Sciatic nerve (tissue), 2 donors: ENCODE data around the gene DCTN1. TPM values are rescaled to one million over a fixed set of nuclear protein-coding genes. Genes with fewer than 3 reads are reported as not detected.

Experiments
- ATAC-seq: fragments of 200-7000 bp; cut with Tn5 transposase; one replicate; pipeline ENCODE4 v1.9.1; 2020; ENCODE audit warnings: mild to moderate bottlenecking, moderate library complexity
- DNase-seq: peaks from one replicate; pipeline ENCODE4 v3.0.0-alpha.2; 2020; ENCODE audit warnings: low spot score
- intact Hi-C: fragments of 100-400 bp; cut with DNase I; formaldehyde crosslinking; loops from one replicate; pipeline ENCODE4 v1.14.2; 2022
- total RNA-seq: library from RNA; stranded (reverse); fragmentation: NEBNext Ultra II Directional; extraction: Animal tissue kit (Norgen Biotek cat#: 25700); gene quantifications from one replicate; pipeline ENCODE4 v1.2.1, GENCODE V29; 2021
- donor health status: DM: no; HTN: no; CAD: no.
- donor health status: DM: no; HTN: no; CAD: no.

The DCTN1 gene
- total RNA-seq, 1 donor from 2014 or later = 146 TPM

- ATAC-seq (no peak), DNase-seq (no peak)
- intact Hi-C loops = no loop called here
Observed at GRCh38 chr2:74333896-74334586, 46.1 kb downstream of the DCTN1 start.

- ATAC-seq (no peak), DNase-seq (no peak)
- intact Hi-C loops = no loop called here
Observed at GRCh38 chr2:74333175-74333574, 46.9 kb downstream of the DCTN1 start.

- intact Hi-C loops = no loop called here
- no peak for DNase-seq
- ATAC-seq = no peak
Observed at GRCh38 chr2:74332550-74333174, 47.4 kb downstream of the DCTN1 start.

DNA sequence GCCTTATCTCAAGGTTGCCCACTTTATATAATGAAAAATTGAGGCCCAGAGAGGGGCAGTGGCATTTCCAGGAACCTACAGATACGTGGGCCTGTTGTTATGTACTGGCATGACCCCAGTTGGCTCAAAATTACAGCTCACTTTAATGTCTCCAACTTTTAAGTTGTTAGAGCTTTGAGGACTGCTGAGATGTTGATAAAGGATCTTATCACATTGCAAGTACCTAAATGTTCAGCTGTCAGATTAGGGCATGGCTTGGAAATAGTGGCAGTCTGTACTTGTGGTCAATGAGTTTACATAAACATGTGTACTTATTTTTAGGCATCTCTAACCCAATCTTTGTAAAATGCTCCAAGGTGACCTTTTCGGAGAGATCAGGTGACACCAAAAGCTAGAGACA is 51.5 kb downstream of the DCTN1 start:
- intact Hi-C loops = no loop called here
- ATAC-seq = no peak
- DNase-seq = no peak

DNA sequence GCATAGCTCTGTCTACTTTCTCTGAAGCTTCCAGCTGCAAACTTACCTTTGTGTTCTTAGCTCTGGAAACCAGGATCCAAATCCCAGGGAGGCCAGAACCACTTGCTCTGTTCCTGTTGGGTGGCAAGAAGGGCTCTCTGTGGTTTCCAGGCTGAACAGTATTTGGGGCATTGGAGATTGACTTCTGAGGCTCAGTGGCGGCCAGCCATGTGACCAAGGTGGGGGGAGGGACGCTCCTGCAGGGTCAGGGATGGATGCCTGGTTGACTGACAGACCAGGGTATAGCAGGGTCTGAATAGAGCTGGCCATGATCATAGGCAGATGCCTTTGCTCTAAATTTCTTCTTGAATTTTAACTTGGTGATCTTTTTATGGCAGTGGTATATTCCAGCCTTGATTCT is 52.0 kb downstream of the DCTN1 start:
- DNase-seq = no peak
- intact Hi-C loops = no loop called here
- no peak for ATAC-seq

GRCh38 chr2:74327627-74328026 is 52.5 kb downstream of the DCTN1 start:
- intact Hi-C loops = no loop called here
- DNase-seq = no peak
- ATAC-seq = no peak

DNA sequence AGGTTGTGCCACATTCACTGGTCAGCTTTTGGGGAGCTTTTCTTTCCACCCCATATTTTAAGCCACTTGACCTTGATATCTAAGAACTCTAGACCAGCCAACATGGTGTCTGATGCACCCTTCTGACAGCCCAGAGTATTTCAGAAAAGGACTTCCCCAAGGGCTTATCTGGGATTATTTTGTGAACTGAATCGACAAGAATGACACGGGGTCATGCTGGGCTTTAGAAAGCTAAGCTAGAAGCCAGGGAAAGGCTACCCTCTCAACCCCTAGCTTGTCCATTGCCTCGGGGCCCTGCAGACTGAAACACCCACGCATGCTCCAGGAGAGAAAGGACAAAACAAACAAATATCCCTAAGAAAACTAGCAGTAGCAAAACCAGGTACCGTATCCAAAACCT is 52.9 kb downstream of the DCTN1 start:
- ATAC-seq = no peak
- intact Hi-C loops = no loop called here
- DNase-seq = no peak

DNA sequence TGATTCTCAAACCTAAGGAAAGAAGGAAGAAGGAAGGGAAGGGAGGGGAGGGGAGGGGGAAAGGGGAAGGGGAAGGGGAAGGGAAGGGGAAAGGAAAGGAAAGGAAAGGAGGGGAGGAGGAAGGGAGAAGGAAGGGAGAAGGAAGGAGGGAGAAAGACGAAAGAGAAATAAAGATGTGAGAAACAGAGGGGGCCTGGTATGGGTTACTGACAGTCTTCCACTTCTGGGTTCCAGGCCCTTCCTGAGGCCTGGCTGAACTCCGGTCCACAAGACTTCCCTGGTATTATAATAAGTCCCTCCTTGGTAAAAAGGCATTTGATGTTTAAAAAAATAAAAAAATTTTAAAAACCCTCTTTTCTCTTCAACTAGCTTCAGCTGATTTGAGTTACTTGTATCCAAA is 54.3 kb downstream of the DCTN1 start:
- intact Hi-C loops = no loop called here
- DNase-seq (no peak), ATAC-seq (no peak)

DNA sequence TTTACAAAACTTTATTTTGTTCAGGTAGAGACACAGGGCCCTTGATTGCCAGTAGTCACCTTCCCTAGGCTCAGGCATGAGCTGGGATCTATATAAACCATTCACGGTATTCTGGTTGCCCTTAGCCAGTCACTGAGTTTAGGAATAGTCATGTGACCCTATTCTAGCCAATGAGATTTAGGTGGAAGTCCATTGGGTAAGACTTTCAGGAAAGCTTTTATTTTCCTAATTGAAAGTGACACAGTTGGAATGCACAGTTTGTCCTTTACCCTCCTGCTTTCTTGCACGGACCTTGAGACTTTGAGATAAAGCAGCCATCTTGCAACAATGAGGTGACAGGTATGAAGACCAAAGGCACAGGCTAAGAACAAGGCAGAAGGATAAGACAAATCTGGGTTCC is 58.4 kb downstream of the DCTN1 start:
- intact Hi-C loops = no loop called here

DNA sequence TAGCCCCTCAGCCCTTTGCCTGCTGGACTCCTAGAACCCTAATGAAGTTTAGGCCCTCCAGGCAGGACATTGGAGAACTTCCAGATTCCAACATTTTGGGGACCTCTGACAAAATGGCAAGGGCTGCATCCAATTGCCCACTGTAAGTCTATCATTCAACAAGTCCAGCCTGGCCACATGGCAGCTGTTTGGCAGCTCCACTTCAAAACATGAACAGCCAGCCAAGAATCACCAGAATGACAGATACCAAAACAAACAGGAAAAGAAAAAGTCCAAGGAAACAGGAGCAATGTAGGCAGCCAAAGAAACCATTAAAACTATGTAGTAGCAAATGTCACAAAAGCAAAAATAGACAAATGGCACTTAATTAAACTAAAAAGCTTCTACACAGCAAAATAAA is 62.4 kb downstream of the DCTN1 start:
- intact Hi-C loops = no loop called here
- ATAC-seq = no peak
- DNase-seq = no peak

More for the DNA sequence above, 58.4 kb downstream of the DCTN1 start:
- DNase-seq (no peak), ATAC-seq (no peak)

DNA sequence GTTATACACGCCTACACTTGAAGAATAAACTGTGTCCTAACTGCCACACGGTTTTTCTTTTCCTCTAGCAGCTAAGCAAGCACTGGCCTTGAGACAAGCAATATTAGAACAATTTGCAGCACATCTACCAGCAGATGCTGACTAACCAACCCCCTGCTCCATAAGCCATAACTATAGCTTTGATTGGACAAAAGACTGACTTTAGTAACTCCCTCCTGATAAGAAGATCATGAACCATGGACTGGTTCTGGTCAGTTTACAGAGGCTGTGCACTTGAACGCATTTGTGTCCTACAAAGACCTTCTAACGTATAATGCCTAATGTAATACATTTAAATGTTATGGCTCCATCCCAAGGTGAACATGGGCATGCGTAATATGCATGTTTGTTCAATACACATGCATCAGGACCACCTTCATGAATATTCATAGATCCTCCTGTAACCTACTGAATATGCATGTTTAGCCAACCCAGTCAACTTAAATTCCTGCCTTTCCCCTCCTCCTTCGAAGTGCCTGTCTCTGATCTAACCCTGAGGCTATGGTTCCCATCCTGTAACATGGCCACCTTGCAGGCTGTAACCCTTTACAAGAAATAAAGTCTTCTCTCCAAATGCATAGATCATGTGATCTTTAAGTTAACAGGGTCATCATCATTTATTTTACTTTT is 63.4 kb downstream of the DCTN1 start:
- ATAC-seq (no peak), DNase-seq (no peak)
- intact Hi-C loops = no loop called here

GRCh38 chr2:74314107-74314506 is 66.0 kb downstream of the DCTN1 start:
- intact Hi-C loops = no loop called here
- ATAC-seq (no peak), DNase-seq (no peak)

DNA sequence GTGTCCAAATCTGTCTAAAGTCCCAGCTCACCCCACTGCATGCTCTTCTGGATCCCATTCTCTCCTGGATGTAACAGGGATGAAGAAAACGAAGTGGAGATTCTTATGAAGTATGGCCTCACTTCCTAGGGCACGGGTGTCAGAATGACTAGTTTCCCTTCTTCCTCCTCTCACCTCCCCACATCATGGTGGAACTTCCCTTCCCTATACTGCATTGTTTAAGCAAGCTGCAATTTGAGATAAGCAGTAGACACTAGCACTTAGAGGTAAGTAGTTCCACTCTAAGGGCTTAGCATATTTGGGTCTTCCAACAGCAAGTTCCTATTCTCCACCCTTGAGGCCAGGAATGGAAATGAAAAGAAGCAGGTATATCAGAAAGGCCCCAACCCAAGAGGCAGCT is 66.6 kb downstream of the DCTN1 start:
- DNase-seq = no peak

DNA sequence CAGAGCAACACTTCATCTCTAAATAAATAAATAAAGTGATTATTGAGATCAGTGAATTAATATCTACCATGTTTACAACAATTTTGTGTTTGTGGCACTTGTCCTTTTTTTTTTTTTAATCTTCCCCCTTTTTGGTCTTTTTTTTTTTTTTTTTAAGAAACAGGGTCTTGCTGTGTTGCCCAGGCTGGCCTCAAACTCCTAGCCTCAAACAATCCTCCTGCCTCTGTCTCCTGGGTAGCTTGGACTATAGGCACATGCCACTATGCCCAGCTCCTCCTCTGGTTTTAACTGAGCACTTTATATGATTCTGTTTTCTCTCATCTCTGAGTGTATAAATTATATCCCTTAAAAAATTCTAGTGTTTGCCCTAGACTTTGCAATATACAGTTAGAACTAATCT is 67.2 kb downstream of the DCTN1 start:
- DNase-seq (no peak), ATAC-seq (no peak)
- intact Hi-C loops = no loop called here

More for the DNA sequence above, 66.6 kb downstream of the DCTN1 start:
- intact Hi-C loops = no loop called here
- no peak for ATAC-seq

Other genes starting within 250 kb of the DCTN1 start
- gene BOLA3, start 232.4 kb downstream of the DCTN1 start, total RNA-seq = 13.0 TPM
- 82.7 TPM for gene MOB1A, start 201.4 kb downstream of the DCTN1 start, total RNA-seq
- gene MTHFD2, start 181.7 kb downstream of the DCTN1 start, total RNA-seq = 18.6 TPM
- 12.6 TPM for gene SLC4A5, start 36.9 kb downstream of the DCTN1 start, total RNA-seq
- 4.4 TPM for gene C2orf81, start 41.3 kb upstream of the DCTN1 start, total RNA-seq
- 14.0 TPM for gene WDR54, start 41.4 kb upstream of the DCTN1 start, total RNA-seq
- 76.0 TPM for gene RTKN, start 61.6 kb upstream of the DCTN1 start, total RNA-seq
- gene INO80B, start 74.8 kb upstream of the DCTN1 start, total RNA-seq = 38.2 TPM
- gene WBP1, start 78.1 kb upstream of the DCTN1 start, total RNA-seq = 68.6 TPM
- gene MOGS, start 85.1 kb upstream of the DCTN1 start, total RNA-seq = 39.5 TPM
- gene MRPL53, start 92.4 kb upstream of the DCTN1 start, total RNA-seq = 54.4 TPM
- gene CCDC142, start 102.7 kb upstream of the DCTN1 start, total RNA-seq = 25.0 TPM
- 22.6 TPM for gene TTC31, start 102.8 kb upstream of the DCTN1 start, total RNA-seq
- gene LBX2, start 119.3 kb upstream of the DCTN1 start, total RNA-seq = 0.53 TPM
- gene PCGF1, start 127.4 kb upstream of the DCTN1 start, total RNA-seq = 13.7 TPM
- not detected for gene TLX2, start 134.1 kb upstream of the DCTN1 start, total RNA-seq
- gene DQX1, start 145.9 kb upstream of the DCTN1 start, total RNA-seq = not detected
- 75.3 TPM for gene AUP1, start 149.4 kb upstream of the DCTN1 start, total RNA-seq
- 34.5 TPM for gene HTRA2, start 149.6 kb upstream of the DCTN1 start, total RNA-seq
- gene LOXL3, start 173.6 kb upstream of the DCTN1 start, total RNA-seq = 9.2 TPM
- gene DOK1, start 174.4 kb upstream of the DCTN1 start, total RNA-seq = 17.3 TPM